Cerebellar nuclear complex (tissue), 1 donor: Measurements from ENCODE around the gene IZUMO1R.
"Not testable (repeated sequence)": the region's sequence is repeated elsewhere in the genome, so short reads cannot be mapped to it uniquely, and the experiment has no call there.

ENCODE experiments used
- DNase-seq, 2 experiments: peaks; one replicate each; lab custom pipeline; 2025; lab: John Stamatoyannopoulos, UW

IZUMO1R gene

DNA sequence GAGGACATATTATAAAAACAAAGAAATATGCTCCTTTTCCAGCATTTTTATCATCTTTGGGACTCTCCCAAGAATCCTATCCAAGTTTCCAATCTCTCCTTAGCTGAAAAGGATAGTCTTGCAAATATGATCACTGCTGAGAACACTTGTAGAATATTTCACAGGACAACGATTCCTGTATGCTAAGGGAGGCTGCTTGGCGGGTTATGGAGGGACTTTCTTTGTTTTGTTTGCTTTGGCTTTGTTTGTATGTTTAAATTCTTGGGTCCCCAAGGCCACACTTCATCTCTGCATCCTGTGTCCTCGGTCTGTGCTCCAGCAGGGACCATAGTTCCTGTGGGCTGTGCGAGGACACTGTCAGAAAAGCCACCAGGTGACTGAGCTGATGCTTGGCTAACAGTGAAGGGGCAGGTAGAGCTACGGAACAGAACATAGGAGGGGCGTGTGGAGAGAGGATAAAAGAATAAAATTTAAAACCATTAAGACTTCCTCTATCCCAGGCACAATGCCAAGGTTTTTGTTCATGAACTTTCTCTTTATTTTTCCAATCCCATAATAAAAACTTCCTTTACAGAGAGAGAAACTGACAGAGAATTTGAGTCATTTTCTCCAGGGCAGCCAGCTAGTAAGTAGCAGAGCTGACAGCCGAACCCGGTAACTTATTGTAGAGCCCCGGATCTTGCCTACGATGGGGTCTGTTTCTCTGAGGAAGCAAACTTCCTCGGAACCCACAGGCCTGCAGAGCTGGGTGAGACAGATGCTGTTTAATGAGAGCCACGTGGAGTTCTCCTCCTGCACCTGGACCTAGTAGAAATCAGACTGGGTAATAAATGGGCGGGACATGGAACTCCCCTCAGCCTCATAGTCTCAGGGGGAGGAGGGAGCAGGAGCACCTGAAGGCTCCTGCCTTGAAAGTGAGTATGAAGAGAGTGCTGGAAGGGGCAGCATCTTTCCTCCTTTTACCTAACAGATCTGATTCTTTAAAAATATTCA, at the start of gene IZUMO1R:
IZUMO1R (plus strand) TSS at position 615 of the 993 bp plus-strand sequence. CDS start 1,057 bp downstream, outside the sequence.
- peak in 1 of 2 experiments; percentile 3 for DNase-seq

DNA sequence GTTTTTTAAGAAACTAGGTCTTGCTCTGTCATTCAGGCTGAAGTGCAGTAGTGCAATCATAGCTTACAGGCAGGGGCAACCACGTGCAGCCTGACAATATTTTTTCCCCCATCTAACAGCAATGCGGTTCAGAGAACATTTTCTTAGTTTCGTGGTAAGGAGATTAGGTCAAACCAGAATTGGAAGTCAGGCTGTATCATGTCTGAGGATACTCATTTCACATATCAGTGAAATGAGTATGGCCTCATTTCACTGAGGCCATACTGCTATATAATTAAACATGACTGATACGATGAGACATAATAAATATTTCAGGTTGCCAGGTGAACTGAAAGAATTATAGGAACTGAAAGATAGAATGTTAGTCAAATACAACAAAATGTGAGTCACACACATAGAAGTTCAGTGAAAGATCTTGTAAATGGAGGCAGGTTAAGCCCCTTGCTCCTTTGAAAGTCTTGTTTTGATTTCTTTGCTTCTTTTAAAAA, 32.5 kb upstream of the IZUMO1R start:
- no peak for DNase-seq

DNA sequence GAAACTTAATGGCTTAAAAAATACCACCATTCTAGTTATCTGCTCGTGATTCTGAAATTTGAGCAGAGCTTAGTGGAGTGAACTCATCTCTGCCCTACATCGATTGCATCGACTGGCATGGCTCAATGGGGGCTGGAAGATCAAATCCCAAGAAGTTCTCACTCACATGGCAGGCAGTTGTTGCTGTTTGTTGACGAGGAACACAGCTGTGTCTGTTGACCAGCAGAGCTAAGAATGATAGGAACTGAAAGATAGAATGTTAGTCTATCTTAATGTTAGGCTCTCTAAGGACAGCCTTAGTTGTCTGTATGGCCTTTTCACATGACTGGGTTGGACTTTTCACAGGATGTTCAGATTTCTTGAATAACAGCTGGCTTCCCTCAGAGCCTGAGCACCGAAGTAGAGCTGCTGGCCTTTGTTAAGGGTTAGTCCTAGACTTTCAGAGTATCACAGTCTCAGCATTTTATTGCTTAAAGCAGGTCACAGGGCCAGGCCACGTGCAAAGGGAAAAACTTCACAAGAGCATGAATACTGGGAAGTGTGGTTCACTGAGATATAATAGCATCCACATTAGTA, 31.6 kb upstream of the IZUMO1R start:
- no peak for DNase-seq

DNA sequence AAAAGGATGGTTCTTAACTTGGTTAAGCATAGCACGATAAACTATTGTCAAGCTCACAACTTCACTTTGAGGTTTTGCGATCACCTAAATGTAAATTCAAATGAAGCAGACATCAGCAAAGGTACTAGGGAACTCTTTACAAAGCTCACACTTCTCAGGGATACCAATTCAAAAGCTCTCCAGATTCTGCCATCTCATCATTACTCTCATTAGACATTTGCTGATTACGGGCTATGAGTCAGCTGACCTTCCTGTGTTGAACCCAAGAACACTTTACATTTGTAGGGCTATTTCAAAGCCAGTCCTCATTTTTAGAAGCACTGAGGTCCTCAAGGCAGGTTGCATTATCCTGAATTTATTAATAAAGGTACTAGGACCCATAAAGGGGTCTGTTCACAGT, 28.4 kb upstream of the IZUMO1R start:
- DNase-seq: no peak

DNA sequence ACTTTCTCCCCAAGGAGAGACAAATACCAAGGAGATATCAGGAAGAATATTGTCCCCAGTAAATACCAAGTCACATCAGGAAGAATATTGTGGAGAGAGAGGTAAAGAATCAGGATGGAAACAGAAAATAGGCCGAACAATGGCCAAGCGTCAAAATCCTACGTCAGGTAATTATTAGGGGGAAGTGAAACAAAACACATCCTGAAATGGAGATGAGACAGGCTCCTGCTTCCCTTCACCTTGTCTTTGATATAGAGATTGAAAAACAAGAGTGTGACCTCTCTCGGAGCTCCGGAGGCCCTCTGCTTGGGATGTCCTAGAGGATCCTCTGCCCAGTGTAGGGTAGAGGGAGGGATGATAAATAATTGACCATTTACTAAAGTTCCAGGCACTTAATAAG, 27.4 kb upstream of the IZUMO1R start:
- DNase-seq: no peak

DNA sequence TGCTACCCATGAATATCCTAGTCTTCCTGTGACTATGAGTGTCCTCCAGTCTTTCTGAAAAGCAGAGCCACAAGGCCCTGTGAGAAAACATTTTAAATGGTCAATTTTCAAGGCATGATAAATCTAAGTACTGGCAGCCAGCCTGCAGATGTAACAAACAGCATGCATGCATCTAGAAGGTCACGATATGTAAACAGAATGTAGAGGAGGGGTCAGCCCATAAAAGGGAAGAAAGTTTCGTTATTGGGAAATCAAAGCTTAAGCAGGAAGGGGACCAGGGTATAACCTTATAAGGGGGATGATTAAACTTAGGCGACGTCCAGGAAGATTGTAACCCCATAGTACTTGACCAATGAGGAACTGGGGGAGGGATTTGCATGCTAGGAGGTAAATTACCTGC, 26.2 kb upstream of the IZUMO1R start:
- DNase-seq: not testable (repeated sequence)

DNA sequence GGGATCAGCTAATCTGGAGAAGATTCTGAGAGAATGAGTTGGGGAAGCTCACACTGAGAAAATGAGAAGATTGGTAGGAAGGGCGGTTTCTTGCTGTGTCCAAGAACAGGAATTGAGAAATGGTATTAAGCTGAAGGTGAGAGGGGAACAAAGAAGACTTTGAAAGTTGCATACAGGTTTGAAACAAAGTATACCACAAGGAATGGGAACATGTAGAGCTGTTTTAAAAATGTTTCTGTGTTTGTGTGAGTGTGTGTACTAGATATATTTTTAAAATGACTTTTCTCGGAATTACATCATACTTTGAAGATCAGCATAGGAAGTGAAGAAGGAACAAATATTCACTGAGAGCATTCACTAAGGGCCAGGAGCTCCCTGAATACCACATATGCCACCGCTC, 24.4 kb upstream of the IZUMO1R start:
- DNase-seq: no peak

DNA sequence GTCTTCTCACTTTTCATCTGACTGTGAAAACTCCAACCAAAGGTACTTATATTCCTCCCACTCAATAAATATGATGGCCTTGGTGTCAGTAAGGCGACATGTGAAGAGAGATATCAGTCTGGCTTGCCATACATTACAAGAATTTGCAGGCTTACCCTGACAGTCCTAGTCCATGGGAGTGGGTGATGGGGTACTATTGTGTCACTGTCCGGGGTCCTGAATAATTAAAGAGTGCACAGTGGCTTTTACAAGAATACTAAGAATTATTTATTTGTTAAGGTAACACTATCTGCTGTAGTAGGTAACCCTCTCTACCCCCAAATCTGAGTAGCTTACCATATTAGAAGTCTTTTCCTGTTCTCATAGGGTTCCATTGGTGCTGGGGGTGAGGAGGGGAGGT, 23.1 kb upstream of the IZUMO1R start:
- no peak for DNase-seq

DNA sequence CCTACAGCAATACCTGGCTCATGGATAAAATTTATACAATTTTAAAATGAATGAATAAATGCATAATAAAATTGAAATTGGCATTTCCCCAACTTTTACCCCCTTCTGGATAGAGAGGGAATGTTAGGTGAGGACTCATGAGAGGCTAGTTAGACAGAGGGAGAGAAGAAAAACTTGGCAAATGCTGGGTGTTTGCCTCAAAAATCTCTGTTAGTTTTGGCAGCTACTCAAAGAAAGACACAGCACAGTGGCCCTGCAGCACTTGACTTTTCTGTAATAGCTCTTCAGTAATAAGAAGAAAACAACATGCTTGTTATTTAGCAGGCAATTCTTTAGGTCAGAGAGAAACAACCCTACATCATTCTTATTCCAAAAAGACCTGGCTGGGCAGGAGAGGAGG, 20.7 kb upstream of the IZUMO1R start:
- peak in 1 of 2 experiments; percentile 7 for DNase-seq

DNA sequence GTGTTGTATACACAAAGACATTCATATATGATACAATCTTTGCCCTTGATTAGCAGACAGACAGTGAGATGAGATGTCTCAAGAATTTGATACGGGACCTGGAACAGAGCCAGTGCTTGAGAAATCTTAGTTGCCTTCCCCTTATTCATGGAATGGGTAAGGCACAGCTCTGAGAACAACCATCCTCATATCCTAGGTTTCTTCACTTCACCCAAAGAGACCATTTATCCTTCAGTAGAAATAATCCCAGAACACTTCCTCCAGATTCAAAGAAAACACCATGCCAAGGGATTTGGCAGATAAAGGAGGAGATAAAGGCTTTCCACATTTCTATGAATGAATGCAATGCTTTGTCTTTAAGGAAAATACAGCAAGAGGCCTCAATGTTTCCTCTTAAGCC, 8.8 kb upstream of the IZUMO1R start:
- no peak for DNase-seq

DNA sequence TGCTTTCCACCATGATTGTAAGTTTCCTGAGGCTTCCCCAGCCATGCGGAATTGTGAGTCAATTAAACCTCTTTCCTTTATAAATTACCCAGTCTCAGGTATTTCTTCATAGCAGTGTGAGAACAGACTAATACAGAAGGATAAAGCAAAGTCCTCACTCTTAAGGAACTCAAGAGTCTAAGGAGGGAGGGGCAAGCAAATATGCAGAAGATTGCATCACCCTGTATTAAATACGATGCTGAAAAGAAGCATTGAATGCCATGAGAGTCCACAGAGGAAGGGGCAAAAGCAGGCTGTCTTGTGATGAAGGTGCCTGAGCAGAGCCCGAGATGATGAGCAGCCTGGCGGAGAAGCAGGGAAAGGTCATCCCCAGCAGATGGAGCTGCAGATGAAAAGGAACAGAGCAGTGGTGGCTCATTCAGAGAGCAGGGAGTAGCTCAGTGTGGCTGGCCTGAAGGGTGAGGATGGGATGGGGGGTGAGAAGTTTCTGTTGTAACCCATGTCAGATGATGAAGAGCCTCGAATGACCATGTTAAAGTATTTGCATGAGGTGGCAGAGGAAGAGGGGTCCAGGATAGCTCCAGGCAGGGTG, 6.3 kb upstream of the IZUMO1R start:
- DNase-seq: no peak

DNA sequence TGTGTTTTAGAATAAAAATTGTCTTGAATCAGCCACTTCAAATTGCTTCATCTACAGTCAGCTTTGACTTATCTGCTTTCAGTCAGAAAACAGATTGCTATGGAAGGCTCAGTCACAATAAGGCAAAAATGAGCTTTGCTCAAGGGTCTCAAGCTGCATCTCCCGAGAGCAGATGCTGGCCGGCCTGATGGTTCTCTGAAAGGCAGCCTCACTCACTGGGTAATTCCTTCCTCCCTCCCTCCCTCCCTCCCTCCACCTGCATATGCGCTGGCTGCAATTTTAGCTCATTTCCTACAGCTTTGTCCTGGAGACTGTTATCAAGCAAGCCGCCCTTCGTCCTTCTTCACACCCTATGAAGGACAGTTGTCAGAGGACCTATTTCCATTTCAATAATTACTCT, 1.6 kb upstream of the IZUMO1R start:
- DNase-seq: no peak

DNA sequence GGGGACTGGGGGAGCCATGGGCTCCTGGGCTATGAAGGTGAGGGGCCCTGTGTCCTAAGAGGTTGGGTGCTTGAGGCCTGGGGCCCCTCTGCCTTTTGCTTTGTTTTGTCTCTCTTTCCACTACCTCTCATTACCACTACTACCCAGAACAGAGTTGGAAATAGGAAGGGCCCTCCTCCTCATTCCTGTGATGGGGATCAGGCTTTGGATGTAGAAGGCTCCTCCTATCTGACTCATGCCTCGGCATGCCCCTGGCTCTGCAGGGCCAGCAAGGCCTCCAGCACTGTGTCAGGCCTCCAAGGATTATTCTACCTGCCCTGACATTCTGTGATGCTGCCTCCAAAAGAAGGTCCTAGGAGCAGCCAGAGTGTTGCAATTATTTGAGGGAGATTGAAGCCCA, 766 bp downstream of the IZUMO1R start:
- DNase-seq: no peak

DNA sequence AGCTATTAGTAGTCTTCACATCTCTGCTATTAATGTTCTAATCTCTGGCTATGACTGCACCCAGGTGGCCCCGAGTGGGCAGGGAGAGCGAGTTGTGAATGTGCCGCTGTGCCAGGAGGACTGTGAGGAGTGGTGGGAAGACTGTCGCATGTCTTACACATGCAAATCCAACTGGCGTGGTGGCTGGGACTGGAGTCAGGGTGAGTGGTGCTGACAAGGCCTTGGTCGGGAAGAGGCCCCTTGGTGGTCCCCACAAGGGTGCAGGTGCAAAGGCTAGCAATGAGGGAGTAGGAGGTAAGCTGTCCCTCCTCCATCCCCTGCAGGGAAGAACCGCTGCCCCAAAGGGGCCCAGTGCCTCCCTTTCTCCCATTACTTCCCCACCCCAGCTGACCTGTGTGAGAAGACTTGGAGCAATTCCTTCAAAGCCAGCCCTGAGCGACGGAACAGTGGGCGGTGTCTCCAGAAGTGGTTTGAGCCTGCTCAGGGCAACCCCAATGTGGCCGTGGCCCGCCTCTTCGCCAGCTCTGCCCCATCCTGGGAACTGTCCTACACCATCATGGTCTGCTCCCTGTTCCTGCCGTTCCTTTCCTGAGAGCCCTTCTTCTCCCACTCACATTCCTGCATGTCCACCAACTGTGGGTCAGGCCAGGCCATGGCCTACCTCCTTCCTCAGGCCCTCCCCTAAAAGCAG, 2.9 kb downstream of the IZUMO1R start:
- no peak for DNase-seq

DNA sequence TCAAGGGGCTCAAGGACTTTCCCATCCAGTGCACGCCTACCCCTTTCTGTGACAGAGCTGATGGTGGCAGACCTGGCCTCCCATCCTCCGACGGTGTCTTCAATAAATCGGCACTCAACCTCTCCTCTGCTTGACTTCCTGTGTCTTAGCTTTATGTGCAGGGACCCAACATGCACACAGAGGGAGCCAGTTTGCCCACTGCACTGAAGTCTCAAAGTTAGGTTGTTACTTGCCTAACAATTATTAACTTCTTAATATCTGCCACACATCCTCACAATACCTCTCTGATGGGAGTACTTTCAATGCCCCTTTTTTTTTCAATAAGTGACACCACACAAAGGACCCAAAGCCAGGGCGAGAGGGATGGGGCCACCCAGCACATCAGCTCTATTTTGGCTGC, 3.6 kb downstream of the IZUMO1R start:
- DNase-seq: no peak

DNA sequence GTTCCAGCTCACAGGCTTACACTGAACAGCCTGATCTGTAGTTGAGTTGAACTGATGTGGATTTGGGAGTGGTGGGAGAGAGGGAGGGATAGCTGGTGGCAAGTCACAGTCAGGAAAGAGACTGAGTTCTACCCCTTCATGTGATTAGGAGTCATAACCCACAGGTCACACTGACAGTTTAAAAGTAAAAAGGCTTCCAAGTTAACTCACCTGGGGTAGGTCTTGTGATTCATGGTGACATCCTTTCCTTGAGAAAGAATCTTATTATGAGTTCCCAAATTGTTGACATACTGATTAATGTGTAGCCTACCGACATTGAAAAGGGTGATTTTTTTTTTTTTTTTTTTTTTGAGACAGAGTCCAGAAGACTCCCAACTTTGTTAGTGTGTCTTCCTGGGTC, 5.4 kb downstream of the IZUMO1R start:
- no peak for DNase-seq

DNA sequence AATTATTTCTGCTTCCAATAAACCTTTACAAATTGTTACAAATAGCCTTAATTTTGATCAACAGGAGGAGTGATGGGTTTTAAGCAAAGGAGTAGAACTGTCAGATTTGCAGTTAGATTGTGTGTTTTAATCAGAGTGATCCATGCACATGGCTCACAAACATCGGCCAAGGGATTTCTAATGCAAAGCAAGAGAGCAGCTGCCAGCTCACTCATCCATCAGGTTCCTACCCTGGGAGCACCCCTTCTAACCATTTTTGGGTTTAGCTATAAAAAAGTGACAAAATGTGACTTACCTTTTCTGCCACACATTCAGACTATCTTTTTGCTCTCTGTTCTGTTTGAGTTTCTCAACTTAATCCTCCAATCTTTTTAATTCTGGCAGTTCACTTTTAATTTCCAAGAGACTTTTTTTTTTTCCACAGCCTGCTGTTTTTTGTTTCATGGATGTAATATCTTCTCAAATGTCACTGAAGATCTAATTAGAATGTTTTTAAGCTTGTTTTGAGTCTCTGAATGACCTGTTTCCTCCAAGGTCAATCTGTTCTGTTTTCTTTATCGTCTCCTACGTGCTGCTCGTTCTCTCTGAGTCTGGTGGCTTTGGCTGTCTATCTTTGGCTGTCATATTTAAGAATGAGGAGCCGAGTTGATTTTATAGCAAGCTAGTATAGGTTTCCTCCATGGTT, 6.0 kb downstream of the IZUMO1R start:
- no peak for DNase-seq

DNA sequence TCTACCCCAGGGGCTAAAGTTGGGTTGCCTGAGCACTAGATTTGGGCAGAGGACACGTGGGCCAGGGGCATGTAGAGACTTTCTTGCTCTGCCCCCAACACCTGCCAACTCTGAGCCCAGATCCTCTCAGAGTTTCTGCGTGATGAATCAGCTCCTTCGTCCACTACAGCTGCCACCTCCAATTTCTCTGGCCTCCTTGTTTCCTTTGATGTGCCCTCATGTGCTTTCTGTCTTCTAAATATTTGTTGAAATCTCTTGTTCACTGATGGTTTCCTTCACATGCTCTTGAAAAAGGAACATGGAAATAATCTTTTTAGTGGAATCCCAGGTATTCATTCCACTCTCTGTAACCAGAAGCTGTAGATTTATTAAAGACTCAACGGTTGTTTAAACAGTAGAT, 8.0 kb downstream of the IZUMO1R start:
- no peak for DNase-seq

DNA sequence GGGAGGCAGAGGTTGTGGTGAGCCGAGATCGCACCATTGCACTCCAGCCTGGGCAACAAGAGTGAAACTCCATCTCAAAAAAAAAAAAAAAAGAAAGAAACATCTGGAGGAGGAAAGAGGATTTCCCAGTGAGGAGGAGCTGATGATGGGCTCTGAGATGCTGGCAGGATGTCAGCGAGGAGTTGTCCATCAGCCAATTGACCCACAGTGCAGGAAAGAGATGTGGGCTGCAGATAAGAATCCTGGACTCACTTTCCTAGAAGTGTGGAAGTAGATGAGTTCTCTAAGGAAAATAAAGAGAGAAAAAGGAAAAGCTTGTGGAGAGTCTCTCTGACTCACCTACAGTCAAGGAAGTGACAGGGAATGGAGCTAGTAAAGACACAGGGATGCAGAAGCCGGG, 9.7 kb downstream of the IZUMO1R start:
- DNase-seq: no peak

DNA sequence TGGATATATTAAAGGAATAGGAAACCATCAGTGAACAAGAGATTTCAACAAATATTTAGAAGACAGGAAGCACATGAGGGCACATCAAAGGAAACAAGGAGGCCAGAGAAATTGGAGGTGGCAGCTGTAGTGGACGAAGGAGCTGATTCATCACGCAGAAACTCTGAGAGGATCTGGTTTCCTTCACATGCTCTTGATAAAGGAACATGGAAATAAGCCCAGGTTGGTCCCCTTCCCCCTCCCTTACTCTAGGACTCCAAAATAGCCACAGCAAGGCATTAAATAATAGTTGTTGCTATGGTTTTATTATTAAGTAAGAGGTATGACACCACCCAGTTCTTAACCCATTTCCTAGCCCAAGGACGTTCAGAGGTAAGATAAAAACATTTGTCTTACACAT, 11.3 kb downstream of the IZUMO1R start:
- no peak for DNase-seq

DNA sequence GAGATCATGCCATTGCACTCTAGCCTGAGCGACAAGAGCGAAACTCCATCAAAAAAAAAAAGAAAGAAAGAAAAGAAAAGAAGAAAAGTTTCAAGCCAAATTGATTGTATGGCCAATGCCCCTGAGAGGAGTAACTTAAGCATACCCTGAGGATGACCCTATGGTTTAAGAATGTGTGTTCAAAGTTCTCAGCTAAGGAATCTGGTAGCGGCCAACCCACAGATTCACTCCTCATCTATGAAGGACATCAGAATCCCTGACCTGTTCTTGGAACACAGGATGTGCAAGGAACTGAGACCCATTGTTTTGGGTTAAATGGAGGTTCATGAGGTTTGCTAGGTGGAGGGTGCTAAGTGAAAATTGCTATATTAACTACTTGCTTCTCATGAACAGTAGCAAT, 18.1 kb downstream of the IZUMO1R start:
- DNase-seq: no peak

DNA sequence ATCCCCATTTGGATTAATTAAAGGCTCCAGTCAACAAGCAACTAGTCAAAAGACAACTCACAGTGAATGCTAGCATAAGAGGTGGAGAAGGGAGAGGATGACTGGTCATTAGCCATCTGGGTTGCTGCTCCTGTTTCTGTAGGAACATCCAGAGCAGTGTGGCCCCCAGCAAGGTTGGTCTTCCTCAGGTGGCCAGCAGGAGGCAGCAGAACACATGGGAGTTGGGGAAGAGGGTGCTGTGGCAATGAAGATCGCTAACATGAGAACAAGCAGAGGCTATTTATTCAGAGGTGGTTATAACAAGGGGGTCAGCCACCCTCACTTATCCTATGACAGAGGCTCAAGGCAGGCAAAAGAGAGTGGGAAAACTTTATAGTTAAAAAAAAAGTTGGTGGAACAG, 21.3 kb downstream of the IZUMO1R start:
- no peak for DNase-seq
